Vagina (tissue), 2 donors: ENCODE results near the gene SLC19A2.

ENCODE experiments used
- CTCF ChIP-seq, 3 experiments: fragments of 450-650 bp in 2 of 3; fragments of 200-600 bp in 1 of 3; sonication (generic) in 1 of 3; IDR thresholded peaks; one replicate each; pipeline ENCODE4 v1.5.1; 2017 to 2019; ENCODE audit warnings: antibody characterized with exemption in 3 of 3, mild to moderate bottlenecking in 2 of 3, moderate library complexity in 2 of 3
- POLR2A ChIP-seq, 2 donors: fragments of 450-650 bp; IDR thresholded peaks; one replicate each; pipeline ENCODE4 v1.6.1; 2017; ENCODE audit warnings: antibody characterized with exemption in 2 of 2, mild to moderate bottlenecking in 2 of 2, moderate library complexity in 2 of 2

- TF ChIP-seq CTCF (IDR thresholded peaks at IDR 0.05) (peak in 1 of 3 experiments; percentile 30), POLR2A (IDR thresholded peaks at IDR 0.05) (no peak)
These were observed 19.2 kb downstream of the SLC19A2 start for GRCh38 chr1:169466259-169467230.
